Smooth muscle cell of the brain vasculature (primary cell): ENCODE measurements around the gene NKX6-2.
"Not testable (repeated sequence)": the region's sequence is repeated elsewhere in the genome, so short reads cannot be mapped to it uniquely, and the experiment has no call there.

ENCODE experiments used
- DNase-seq: peaks from one replicate; pipeline ENCODE4 v3.0.0-alpha.2; 2012; ENCODE audit warnings: low read depth, low spot score

NKX6-2 gene

DNA sequence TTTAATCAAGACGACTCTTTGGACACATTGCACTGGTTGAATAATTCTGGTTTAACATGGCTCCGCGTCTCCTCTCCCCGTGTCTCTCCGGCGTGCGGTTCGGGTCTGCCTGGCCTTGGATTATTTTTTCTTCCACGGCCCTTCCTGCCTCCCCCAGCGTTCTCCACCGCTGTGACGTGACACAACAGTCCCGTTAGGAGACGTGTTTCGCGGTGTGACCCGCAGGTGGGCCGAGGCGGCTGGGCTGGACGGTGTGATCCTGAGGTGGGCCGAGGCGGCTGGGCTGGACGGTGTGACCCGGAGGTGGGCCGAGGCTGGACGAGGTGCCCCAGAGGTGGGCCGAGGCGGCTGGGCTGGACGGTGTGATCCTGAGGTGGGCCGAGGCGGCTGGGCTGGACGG lies 12.0 kb upstream of the NKX6-2 start:
- not testable (repeated sequence) for DNase-seq

DNA sequence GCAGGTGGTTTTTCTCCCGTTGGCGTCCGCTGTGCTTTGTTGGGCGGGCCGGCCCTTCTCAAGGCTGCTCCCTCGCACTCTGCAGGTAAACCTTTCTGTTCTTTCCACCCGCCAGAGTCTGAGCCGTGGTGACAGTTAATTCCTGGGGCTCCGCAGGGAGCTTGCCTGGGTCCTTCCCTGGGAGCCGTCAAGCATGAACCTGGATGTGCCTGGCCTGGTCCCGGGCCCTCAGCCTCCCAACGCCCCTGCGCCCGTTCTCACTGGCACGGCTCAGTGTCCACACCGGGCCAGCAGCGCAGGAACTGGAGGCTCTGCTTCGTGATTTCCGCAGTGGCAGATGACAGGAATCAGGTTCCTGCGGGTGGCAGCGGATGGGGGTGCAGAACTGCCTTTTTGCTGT lies 10.9 kb upstream of the NKX6-2 start:
- DNase-seq: no peak

DNA sequence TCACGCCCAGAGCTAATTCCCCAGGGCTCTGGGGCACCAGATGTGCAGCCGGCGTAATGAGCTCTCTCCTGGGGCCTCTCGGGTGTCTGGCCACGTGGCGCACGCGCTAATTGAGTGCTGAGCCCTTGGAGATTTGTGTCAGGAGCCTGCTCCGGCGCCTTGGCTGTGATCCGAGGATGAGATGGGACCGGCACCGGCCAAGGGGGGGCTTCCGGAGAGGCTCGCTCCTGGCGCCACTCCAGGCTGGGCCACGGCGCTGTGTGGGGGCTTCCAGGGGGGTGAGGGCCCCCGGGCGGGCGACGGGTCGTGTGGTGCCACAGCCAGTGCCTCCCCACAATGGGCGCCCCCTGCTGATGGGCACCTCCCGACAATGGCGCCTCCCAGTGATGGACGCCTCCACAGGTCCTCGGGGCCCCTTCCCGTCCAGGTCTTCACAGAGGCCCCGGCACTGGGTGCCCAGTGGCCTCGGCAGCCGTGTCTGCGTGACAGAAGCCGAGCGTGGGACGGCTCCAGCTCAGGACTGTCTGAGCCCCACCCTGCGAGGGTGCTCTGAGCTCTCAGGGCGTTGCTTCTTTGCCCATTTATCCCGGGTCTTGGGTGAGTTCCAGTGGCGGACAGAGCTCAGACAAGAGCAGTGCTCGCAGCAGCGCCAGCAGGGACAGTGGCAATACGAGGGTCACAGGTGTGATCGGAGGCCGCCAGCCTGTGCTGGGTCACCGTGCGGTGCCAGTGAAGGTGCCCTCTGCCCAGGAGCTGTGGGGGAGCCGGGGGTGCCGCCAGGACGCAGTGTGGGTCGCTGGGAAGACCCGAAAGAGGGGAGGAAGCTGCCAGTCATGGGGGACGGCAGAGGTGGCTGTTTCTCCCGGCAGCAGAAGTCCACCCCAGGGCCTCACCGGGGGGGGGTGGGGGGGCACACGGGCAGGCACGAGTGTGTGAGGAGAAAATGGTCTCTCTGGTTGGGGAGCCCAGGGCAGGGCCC lies 8.2 kb upstream of the NKX6-2 start:
- no peak for DNase-seq

DNA sequence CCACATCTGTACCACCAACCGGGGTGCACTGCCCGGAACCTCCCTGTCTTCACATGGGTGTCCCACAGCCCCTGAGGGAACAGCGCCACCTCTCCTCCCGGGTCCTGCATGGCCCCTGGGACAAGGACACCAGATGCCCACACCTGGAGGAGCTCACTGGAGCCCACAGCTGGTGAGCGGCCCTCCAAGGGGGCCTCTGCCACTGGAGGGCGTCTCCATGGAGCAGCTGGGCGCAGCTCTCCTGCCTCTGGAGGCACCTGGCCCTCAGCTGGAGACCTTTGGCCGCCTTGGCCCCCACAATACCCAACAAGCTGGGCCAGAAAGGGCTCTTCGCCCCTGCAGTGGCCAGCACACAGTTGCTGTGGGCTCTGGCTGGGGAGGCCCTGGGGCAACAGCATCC lies 7.3 kb upstream of the NKX6-2 start:
- no peak for DNase-seq

DNA sequence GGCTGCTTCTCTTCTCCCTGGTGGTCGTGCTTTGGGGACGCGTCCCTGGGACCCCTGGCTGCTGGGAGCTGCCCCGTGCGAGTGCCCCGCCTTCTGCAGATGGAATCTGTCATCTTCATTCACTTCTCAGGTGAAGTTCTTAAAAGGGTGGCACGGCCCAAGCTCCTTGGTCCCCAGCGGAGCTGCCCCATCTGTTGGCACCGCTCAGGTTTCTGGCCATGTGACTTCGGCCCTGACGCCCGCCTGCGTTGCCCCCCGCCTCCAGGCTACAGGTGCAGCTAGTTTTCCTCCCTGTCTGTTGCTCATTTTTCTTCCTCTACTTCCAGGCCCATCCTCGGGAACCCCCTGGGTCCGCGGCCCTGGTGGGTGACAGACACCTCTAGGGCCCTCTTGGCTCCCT lies 6.8 kb upstream of the NKX6-2 start:
- no peak for DNase-seq

DNA sequence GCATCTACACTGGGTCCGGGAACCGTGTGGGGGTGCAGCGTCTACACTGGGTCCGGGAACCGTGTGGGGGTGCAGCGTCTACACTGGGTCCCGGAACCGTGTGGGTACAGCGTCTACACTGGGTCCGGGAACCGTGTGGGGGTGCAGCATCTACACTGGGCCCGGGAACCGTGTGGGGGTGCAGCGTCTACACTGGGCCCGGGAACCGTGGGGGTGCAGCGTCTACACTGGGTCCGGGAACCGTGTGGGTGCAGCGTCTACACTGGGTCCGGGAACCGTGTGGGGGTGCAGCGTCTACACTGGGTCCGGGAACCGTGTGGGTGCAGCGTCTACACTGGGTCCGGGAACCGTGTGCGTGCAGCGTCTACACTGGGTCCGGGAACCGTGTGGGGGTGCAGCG lies 6.2 kb upstream of the NKX6-2 start:
- not testable (repeated sequence) for DNase-seq

DNA sequence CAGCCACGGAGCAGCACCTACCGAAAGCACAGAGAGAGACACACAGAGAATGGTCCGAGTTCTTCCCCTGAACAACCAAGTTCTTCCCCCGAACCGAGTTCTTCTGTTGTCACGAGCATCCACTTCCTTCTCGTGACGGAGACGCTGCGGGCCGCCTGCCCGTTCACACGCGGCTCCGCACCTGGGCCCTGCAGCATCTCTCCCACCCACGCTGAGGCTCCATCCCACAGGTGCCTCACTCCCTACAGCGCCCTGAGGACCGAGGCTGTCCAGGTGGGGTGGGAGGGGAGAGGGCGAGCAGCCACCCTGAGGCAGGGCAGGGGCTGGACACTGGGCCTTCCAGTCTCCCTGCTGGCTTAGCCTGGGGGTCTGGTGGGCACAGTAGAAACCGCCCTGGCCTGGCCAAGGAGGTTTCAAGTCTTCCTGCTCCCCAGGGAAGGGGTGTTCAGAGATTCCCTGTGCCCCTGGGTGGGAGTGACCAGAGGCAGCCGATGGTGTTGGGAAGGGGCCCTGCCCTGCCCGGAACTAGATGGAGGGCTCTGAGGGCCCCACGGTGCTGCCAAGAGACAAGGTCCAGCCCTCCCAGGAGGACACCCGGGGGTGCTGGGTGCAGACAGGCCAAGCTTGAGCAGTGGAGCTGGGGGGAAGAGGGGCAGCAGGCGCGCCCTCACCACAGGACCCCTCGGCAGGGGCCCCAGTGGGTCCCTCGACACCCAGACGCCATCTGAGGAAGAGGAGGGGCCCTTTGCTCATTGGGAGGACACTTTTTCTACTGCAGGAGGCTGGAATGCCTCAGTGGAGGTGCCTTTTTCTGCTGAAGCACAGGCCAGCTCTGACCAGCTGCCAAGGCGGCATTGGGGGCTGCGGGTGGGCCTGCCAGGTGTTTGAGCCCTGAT lies 5.2 kb upstream of the NKX6-2 start:
- no peak for DNase-seq

DNA sequence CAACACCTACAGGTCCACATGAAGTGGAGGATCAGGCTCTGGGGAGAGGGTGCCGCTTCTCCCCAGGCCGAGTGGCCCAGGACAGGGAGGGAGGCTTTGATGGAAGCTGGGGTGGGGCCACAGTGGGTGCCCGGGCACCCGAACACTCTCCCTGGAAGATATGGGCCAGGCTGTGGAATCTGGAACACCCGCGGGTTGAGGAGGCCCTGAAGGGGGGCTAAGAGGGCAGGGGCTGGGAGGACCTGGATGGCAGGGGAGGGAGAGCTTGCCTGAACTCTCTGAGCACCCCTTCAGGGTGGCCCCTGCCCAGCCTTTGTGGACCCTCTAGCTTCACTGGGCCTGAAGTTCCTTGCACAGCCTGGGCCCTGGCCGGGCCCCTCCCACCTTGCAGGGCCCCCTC lies 4.5 kb upstream of the NKX6-2 start:
- no peak for DNase-seq

DNA sequence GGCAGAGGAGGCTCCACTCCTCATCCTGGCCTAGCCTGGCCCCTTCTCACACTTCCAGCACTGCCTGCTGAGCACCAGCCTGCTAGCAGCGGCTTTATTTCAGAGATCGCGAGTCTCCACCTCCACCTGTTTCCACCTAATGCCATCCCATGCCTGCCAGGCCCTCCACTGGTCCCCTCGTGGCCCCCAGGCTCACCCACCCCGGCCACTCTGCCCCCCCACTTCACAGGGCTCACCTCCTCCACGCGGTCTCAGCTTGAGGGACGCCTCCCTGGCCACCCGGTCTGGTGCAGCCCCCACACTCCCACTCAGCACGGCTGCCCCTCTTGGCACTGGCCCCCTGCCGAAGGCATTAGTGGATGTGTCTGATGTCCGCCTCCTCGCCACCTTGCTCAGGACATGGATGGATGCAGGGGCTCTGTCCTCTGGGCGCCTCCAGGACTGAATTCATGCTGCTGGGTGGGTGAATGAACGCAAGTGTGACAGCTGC lies 3.8 kb upstream of the NKX6-2 start:
- no peak for DNase-seq

DNA sequence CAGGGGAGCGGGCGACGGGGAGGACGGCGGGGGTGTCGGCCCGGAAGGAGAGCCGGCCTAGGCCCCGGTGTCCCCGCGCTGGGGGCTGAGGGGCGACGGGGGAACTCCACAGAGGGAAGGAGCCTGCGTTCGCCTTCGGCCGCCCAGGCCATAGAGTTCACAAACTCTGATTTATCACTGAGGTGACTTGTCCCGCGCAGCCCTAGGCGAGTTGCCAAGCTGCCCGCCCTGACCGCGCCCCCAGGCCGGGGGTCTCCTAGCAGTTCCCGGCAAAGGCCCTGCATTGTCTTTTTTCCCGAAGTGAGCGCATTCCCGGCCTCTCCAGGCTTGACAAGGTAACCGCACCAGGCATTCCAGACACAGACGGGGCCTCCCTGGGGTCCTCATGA lies 2.9 kb upstream of the NKX6-2 start:
- no peak for DNase-seq

DNA sequence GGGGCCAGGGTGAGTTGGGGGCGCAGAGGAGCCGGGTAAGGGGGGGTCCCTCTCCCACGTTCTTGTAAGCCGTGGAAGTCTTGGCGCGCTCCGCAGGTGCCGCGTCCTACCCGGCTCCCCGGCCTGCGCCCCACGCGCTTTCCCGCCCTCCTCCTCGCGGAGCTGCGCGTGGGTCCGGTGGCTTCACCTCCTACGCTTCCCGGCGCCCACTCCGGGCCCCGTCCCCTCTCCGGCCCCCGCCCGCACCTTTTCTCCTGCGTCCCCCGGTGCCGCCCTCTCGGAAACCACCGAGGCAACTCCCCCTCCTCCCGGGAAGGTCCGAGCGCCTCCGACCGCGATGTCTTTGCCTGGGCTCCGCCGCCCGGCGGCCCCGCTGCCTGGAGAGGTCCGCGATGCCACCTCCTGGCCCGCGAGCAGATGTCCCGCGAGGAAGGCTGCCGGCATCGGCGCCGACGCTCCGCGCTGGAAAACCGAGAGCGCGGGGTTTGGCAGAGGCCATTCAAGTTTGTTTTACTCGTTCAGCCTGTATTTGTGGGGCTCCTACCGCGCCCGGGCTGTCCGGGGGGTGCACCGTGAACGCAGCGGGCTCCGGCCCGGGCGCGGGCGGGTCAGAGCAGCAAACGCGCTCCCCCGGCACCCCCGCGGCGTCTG lies 2.4 kb upstream of the NKX6-2 start:
- DNase-seq: no peak

DNA sequence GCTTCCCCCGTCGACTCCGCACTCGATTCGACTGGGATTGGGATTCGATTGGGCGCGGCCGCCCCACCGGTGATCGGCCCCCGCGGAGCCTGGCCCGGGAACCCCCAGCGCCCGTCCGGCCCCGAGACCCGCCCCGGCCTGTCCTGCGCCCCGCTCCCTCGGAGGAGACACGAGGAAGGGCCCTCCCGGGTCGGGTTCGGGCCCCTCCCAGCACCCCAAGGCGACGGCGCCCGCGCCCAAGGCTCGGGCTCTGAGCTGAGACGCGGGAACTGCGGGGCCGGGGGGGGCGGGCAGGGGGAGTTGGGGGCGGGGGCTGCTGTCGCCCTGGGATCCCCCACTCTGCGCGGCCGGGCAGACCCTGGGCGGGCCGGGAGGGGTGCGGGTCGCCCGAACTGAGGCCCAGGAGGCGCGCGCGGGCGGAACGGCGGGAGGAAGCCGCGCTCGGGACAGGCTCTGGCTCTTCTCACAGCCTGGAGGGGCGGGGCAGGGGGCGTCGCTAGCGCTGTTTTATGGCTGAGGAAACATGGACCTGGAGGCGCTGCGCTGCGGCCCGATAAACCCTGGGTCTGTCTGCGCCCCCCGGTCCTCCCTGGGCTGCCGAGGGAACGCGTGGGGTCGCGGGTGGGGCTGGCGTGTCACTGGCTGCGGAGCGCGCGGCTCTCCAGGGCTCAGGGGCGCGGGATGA lies 1.7 kb upstream of the NKX6-2 start:
- no peak for DNase-seq

DNA sequence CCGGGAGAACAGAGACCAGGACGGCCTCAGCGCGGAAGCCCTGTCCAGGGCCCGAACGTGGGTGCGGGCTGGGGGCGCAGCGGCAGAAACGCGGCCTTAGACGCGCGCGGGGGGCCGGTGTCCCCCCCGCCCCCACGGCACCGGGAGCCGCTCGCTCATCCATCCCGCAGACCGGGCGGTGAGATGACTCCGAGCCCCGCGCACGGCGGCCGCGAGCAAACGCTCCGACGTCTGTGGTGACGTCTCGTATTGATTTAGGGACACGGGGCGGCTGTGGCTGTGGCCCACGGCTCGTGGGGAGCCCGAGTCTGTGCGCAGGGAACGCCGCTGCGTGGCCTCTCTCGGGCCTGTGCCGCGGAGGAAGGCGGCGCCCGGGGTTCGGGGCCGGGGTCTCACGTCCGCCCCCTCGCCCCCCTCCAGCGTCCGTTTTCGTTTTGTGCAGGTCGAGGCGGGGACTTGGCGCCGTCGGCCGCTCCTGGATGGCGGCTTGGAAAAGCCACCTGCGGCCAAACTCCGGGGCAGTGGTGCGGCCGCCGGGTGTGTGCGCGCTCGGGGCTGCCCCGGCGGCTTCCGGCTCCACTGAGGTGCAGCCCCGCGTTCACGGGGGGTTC lies 1.0 kb upstream of the NKX6-2 start:
- DNase-seq: no peak

DNA sequence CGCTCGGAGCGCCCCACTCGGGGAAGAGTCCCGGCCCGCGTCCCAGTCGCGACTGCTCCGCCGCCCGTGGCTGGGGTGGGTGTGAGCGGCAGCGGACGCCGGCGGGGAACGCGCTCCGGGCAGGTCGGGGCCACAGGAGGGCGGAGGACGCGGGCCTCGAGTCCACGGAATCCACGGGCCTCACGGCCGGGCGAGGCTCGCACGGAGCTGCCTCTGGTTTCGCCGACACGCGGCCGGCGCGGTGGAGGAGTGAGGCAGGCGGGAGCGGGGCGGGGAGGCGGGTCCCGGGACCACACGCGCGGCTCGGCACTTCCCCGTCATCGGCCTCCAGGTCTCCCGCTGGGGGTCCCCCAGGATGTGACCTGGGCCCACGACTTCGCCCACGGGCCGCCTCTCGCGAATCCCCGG lies 533 bp upstream of the NKX6-2 start:
- no peak for DNase-seq

DNA sequence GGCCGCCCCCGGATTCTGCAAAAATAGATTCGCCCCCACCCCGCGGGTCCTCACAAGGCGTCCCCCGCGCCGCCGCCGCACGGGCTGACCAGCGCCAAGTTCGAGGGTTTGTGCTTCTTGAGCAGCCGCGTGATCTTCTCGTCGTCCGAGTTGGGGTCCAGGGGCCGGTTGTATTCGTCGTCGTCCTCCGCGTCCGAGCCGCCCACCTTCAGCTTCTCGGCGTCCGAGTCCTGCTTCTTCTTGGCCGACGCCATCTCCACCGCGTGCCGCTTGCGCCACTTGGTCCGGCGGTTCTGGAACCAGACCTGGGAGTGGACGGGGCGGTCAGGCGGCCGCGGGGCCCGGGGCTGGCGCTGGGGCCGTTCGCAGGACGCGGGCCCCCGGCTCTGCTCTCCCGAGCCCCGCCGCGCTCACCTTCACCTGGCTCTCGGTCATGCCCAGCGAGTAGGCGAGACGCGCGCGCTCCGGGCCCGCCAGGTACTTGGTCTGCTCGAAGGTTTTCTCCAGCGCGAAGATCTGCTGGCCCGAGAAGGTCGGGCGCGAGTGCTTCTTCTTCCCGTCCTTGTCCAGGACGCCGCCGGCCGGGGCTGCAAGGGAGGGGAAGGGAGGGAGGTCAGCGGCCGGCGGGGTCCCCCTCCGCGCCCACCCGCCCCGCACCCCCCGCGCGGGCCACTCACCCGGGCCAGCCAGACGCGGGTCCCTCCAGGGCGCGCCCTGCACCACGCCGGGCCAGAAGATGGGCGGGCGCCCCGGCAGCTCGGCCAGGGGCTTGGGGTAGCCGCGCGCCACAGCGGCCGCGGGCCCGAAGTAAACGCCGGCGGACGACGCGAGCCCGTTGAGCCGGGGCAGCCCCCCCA lies 853 bp downstream of the NKX6-2 start:
- no peak for DNase-seq

DNA sequence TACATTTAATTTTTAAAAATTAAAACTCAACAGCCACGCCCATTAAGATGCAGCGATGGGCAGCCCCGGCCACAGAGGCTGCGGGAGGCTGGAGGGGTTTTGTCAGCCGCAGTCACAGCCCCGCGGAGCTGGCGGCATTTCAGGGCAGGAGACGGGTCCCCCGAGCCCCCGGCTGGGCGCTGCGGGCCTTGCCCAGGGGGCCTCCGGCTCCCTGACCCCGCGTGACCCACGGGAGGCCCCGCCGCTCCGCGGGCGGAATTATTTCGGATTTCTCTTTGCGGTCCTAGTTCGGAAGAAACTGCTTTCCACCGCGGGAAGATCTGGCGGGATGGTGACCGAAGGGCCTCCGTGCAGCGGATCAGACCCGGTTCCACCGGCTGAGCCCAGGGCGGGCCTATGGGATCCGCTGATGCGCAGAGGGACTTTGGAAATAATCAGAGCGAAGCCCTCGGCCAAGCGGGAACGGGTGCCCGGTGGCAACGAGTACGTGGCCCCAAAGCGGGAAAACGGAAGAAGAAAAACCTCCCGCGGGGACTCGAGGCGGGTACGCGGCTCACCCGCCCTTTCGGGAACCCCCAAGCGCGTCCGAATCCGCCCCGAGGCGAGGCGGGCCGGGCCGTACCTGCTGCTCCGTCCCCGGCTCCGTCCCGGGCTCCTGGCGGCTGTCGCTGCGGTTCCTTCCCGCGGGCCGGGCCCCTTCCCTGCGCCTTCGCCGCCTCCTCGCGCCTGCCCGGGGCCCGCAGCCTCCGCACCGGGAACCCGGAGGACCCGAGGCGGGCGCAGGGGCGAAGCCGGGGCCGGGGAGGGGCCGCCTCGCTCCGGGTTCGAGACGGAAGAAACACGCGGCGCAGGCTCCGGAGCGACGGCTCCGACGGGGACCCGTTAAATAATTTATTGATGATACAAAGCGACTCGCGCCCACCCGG lies 1.7 kb downstream of the NKX6-2 start:
- DNase-seq: no peak

DNA sequence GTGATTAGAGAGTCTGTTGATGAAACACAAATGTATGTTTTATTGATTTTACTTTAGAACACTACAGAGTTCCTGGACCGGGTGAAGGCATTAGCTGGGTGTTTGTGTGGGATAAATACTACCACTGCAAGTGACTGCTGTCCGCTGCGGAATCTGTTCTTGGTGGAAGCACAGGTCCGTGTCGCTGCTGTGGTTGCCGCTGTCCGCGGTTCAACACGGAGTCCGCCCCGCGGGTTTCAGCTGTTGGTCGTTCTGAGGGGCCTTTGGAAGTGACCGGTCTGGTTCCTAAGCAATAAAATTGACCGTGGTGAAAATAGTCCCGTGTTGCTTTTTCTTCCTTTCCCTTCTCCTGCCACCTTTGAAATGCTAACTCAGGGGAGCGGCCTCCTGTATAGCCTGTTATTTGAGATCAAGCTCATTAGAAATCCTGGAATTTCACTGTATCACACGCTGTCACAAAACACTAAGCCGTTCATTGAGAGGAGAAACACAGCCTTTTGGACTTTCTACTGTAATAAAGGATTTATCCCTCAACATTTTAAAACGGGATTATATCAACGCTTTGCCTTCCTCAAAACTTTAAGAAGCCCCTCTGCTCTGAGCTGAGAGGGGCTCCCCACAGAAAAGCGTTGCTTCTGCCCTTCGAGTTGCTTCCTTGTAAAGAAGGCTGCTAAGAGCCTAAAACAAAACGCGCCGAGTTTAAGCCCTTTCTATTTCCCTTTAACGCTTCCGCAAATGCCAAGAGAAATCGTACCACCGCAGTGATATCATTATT lies 2.6 kb downstream of the NKX6-2 start:
- DNase-seq: no peak

DNA sequence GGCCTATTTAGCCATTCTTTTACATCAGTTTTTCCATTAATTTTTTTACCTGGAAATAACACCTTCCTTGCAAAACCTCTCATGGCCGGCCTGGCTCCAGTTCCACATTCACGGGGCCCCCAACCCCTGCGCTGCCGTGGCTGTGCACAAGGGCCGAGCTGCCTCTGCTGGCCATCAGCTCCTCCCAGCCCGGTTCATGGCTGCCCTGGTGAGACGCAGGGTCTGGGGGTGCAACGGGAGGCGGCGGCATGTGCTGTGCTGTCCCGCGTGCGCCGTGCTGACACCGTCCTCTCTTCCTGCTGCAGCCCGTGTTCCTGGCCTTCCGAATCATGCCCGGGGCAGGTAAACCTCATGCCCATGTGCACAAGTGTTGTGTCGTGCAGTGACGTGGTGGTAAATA lies 4.4 kb downstream of the NKX6-2 start:
- no peak for DNase-seq
